ENCODE measurements around the gene PRDX5.

GRCh38 chr11:64287676-64288352, 30.1 kb upstream of the PRDX5 start:
- TF ChIP-seq, protein P1, sequence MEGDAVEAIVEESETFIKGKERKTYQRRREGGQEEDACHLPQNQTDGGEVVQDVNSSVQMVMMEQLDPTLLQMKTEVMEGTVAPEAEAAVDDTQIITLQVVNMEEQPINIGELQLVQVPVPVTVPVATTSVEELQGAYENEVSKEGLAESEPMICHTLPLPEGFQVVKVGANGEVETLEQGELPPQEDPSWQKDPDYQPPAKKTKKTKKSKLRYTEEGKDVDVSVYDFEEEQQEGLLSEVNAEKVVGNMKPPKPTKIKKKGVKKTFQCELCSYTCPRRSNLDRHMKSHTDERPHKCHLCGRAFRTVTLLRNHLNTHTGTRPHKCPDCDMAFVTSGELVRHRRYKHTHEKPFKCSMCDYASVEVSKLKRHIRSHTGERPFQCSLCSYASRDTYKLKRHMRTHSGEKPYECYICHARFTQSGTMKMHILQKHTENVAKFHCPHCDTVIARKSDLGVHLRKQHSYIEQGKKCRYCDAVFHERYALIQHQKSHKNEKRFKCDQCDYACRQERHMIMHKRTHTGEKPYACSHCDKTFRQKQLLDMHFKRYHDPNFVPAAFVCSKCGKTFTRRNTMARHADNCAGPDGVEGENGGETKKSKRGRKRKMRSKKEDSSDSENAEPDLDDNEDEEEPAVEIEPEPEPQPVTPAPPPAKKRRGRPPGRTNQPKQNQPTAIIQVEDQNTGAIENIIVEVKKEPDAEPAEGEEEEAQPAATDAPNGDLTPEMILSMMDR (conservative IDR thresholded peaks at IDR 0.05), result no peak
- no peak for TF ChIP-seq EZH2 (IDR thresholded peaks at IDR 0.05; ENCODE audit: low read depth)

Data from PC-9 (cell line).